BE2C (cell line): ENCODE results near the gene PDK1.

Experiments
- DNase-seq: peaks from one replicate; pipeline ENCODE4 v3.0.0-alpha.2; 2020
- H3K27me3 ChIP-seq: fragments of 250-450 bp; sonication (Bioruptor Pico); 2 replicates; pipeline ENCODE4 v1.5.1; 2020; ENCODE audit warnings: mild to moderate bottlenecking
- H3K36me3 ChIP-seq: fragments of 250-450 bp; sonication (Bioruptor Pico); 2 replicates; pipeline ENCODE4 v1.5.1; 2020; ENCODE audit warnings: mild to moderate bottlenecking
- H3K4me1 ChIP-seq: fragments of 250-450 bp; sonication (Bioruptor Pico); 2 replicates; pipeline ENCODE4 v1.5.1; 2020
- H3K4me3 ChIP-seq: 2 replicates; pipeline ENCODE4 v1.5.1; 2011; ENCODE audit warnings: low read depth, low read length
- H3K9me3 ChIP-seq: fragments of 250-450 bp; sonication (Bioruptor Pico); 2 replicates; pipeline ENCODE4 v1.5.1; 2020
- CTCF ChIP-seq: IDR thresholded peaks from 2 replicates; pipeline ENCODE4 v1.5.1; 2012; ENCODE audit warnings: mild to moderate bottlenecking, low read depth, low read length

The PDK1 gene

GRCh38 chr2:172623249-172623965 is 67.5 kb downstream of the PDK1 start:
- H3K4me1 ChIP-seq, result no peaks in the 10 kb centered on the region
- H3K9me3 ChIP-seq, result no peaks in the 10 kb centered on the region
- no peak for TF ChIP-seq CTCF
- DNase-seq, result no peak
- H3K27me3 ChIP-seq, result no peaks in the 10 kb centered on the region
- no peaks in the 10 kb centered on the region for H3K36me3 ChIP-seq
- H3K4me3 ChIP-seq, result no peak overlapping the region

- no peaks in the 10 kb centered on the region for H3K9me3 ChIP-seq
- DNase-seq, result no peak
- no peak for TF ChIP-seq CTCF
- no peaks in the 10 kb centered on the region for H3K4me1 ChIP-seq
- H3K27me3 ChIP-seq, result no peaks in the 10 kb centered on the region
- no peak overlapping the region for H3K4me3 ChIP-seq
- no peaks in the 10 kb centered on the region for H3K36me3 ChIP-seq
Observed at GRCh38 chr2:172624996-172625395, 69.1 kb downstream of the PDK1 start.

GRCh38 chr2:172627181-172627580 is 71.3 kb downstream of the PDK1 start:
- DNase-seq, result no peak
- Histone ChIP-seq H3K4me3 (no peak overlapping the region), H3K9me3 (no peaks in the 10 kb centered on the region)

GRCh38 chr2:172628085-172628484 is 72.2 kb downstream of the PDK1 start:
- Histone ChIP-seq H3K4me3 (no peak overlapping the region), H3K27me3 (no peaks in the 10 kb centered on the region), H3K9me3 (no peaks in the 10 kb centered on the region), H3K4me1 (no peaks in the 10 kb centered on the region), H3K36me3 (no peaks in the 10 kb centered on the region)
- no peak for TF ChIP-seq CTCF
- DNase-seq, result no peak

More at GRCh38 chr2:172627181-172627580, 71.3 kb downstream of the PDK1 start:
- H3K4me1 ChIP-seq, result no peaks in the 10 kb centered on the region
- H3K27me3 ChIP-seq, result no peaks in the 10 kb centered on the region
- no peak for TF ChIP-seq CTCF
- H3K36me3 ChIP-seq, result no peaks in the 10 kb centered on the region

GRCh38 chr2:172629586-172629985 is 73.7 kb downstream of the PDK1 start:
- Histone ChIP-seq H3K9me3 (no peaks in the 10 kb centered on the region), H3K27me3 (no peaks in the 10 kb centered on the region), H3K4me3 (no peak overlapping the region), H3K36me3 (no peaks in the 10 kb centered on the region), H3K4me1 (no peaks in the 10 kb centered on the region)
- no peak for TF ChIP-seq CTCF
- DNase-seq, result no peak

- Histone ChIP-seq H3K4me3 (no peak overlapping the region), H3K4me1 (no peaks in the 10 kb centered on the region), H3K36me3 (no peaks in the 10 kb centered on the region), H3K9me3 (no peaks in the 10 kb centered on the region), H3K27me3 (no peaks in the 10 kb centered on the region)
- DNase-seq, result no peak
- TF ChIP-seq CTCF, result no peak
Observed at GRCh38 chr2:172630181-172630580, 74.3 kb downstream of the PDK1 start.
